Activated naive CD4-positive, alpha-beta T cell (primary cell): ENCODE measurements around the gene ADRA2A.

Experiments used
- DNase-seq, 4 experiments: peaks; one replicate each; lab custom pipeline; 2025; lab: John Stamatoyannopoulos, UW

The ADRA2A gene

GRCh38 chr10:111083222-111084095 is 6.6 kb downstream of the ADRA2A start:
- no peak for DNase-seq

GRCh38 chr10:111084366-111085255 is 7.8 kb downstream of the ADRA2A start:
- DNase-seq = no peak

- no peak for DNase-seq
Measured at GRCh38 chr10:111085690-111086353, 9.0 kb downstream of the ADRA2A start.

GRCh38 chr10:111086574-111086973 is 9.7 kb downstream of the ADRA2A start:
- no peak for DNase-seq

DNA sequence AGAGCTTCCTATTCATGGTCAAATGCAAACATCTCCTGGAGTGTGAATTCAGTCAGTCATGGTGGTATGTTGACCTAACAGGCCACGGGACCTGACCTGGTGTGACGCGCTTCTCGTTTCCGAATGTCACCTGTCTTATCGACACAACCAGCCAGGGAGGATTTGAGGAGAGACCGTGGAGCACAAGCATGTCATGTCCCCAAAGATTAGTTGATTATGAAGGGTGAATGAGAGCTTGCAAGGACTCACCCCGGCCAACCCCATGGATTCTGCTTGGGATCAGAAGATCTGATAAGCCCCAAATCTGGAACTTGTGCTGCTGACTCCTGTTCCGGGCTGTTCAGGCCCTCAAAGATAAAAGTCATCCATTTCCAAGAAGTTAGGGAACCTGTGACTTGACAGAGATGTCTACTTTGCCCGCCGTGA is 10.5 kb downstream of the ADRA2A start:
- no peak for DNase-seq

DNA sequence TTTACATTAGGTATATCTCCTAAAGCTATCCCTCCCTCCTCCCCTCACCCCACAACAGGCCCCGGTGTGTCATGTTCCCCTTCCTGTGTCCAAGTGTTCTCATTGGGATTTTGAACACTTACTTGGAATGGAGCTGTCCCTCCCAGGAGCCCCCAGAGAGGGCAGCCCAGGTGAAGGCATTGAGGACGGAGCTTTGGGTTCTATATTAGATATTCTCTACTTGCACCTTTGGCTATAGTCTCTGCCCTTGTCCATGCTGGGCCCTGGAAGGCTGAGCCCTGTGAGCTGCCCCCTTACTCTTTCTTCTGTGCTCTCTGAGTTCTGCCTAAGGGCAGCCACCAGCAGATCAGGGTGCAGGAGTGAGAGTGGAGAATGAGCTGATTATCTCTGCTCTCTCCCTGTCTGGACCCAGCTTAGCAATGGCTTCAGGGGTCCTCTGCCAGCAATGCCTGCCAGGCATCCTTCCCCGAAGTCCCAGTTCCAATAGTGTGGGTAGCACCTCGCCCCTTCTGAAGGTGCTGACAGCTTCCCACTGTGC is 11.2 kb downstream of the ADRA2A start:
- no peak for DNase-seq

- DNase-seq = no peak
Measured at GRCh38 chr10:111089293-111089692, 12.5 kb downstream of the ADRA2A start.

GRCh38 chr10:111091833-111092232 is 15.0 kb downstream of the ADRA2A start:
- no peak for DNase-seq

- no peak for DNase-seq
Measured at GRCh38 chr10:111093741-111094380, 17.0 kb downstream of the ADRA2A start.

GRCh38 chr10:111098679-111099437 is 22.0 kb downstream of the ADRA2A start:
- no peak for DNase-seq

- no peak for DNase-seq
Measured at GRCh38 chr10:111100198-111100597, 23.4 kb downstream of the ADRA2A start.

DNA sequence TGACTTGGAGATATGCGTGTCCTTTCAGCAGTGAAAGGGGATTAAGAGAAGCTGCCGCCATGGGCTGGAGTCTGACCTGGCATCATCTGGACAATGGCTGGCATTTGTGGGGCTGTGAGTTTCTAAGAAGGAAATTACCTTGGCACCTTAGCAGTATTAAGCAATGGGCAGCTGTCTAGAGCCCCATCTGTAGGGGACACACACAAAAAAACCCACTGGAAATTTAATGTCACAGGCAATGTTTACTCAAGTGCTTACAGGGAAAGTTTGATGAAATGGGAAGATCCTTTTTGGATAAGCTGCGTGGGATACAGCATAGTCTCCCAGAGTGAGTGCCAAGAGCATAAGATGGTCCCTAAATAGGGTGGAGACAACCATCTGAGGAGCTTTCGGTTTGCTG is 25.0 kb downstream of the ADRA2A start:
- no peak for DNase-seq

DNA sequence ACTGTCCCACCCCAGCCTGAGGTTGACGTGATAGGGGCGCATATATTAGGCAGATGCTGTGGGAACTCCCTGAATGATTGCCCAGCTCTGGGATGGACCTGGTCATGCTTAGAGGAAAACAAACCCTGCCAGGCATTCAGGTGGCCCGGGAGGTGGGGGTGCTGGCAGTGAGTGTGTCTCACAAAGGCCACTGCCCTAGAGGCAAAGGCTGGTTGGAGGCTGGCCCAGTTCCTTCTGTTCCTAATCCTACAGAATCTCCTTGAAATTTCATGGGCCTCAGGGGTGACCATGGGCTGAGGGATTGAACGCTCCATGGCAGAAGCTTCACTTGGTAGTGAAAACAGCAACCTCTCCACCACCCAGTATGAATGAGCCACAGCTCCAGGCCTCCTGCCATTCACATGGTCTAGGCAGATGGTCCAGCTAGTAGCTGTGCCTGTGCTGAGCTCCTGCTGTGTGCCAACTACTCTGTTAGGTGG is 25.6 kb downstream of the ADRA2A start:
- DNase-seq = no peak

GRCh38 chr10:111103196-111103840 is 26.5 kb downstream of the ADRA2A start:
- no peak for DNase-seq

GRCh38 chr10:111104811-111105210 is 28.0 kb downstream of the ADRA2A start:
- DNase-seq = no peak

GRCh38 chr10:111106081-111106480 is 29.3 kb downstream of the ADRA2A start:
- DNase-seq = no peak

GRCh38 chr10:111107023-111107422 is 30.2 kb downstream of the ADRA2A start:
- DNase-seq = no peak

- DNase-seq = no peak
Measured at GRCh38 chr10:111107846-111108245, 31.0 kb downstream of the ADRA2A start.

- DNase-seq = no peak
Measured at GRCh38 chr10:111108441-111108840, 31.6 kb downstream of the ADRA2A start.
